Spinal cord (tissue), 10 donors: ENCODE data around the gene COASY. TPM values are rescaled to one million over a fixed set of nuclear protein-coding genes. Genes with fewer than 3 reads are reported as not detected.

Experiments used
- DNase-seq, 6 donors: peaks; one replicate each; pipeline versions ENCODE4 v3.0.0 to v3.0.0-alpha.2; 2013 to 2015; ENCODE audit warnings: low spot score in 6 of 6, low read depth in 4 of 6
- H3K27ac ChIP-seq: one replicate; pipeline ENCODE4 v1.5.1; 2013; ENCODE audit warnings: low read depth, low read length, control low read depth
- H3K27me3 ChIP-seq: one replicate; pipeline ENCODE4 v1.6.1; 2013; ENCODE audit warnings: low read length; ENCODE audit not compliant: control insufficient read depth, insufficient read depth
- H3K36me3 ChIP-seq: one replicate; pipeline ENCODE4 v1.6.1; 2013; ENCODE audit warnings: low read length; ENCODE audit not compliant: control insufficient read depth, insufficient read depth
- H3K4me1 ChIP-seq: one replicate; pipeline ENCODE4 v1.6.1; 2013; ENCODE audit warnings: low read length; ENCODE audit not compliant: control insufficient read depth, insufficient read depth
- H3K4me3 ChIP-seq: one replicate; pipeline ENCODE4 v1.5.1; 2013; ENCODE audit warnings: low read depth, low read length, control low read depth
- H3K9me3 ChIP-seq: one replicate; pipeline ENCODE4 v1.6.1; 2013; ENCODE audit warnings: low read length; ENCODE audit not compliant: control insufficient read depth, insufficient read depth
- WGBS: methylation state at CpG from one replicate; pipeline ENCODE4 v1.1.5; 2013; ENCODE audit warnings: missing lambda C conversion rate; ENCODE audit not compliant: insufficient coverage; 5-methylcytosine and 5-hydroxymethylcytosine counted together
- polyA plus RNA-seq, 2 donors: library from polyadenylated mRNA; unstranded; fragments of 120-200 nt; gene quantifications; one replicate each; pipeline ENCODE4 v1.2.1, GENCODE V29; 2013; ENCODE audit not compliant: insufficient read length in 2 of 2
- total RNA-seq, 2 donors: library from RNA; depleted of rRNA in 1 of 2; stranded (reverse); fragments of 120-200 nt in 1 of 2; fragments of >200 nt in 1 of 2; gene quantifications; one replicate each; pipeline versions ENCODE4 v1.2.3 to v1.2.4, GENCODE V29; 2013 to 2014
- donor health status: healthy.

COASY gene
- total and polyA plus RNA-seq, 4 donors, result 12.8 to 49.7 (median 35.2) TPM

DNA sequence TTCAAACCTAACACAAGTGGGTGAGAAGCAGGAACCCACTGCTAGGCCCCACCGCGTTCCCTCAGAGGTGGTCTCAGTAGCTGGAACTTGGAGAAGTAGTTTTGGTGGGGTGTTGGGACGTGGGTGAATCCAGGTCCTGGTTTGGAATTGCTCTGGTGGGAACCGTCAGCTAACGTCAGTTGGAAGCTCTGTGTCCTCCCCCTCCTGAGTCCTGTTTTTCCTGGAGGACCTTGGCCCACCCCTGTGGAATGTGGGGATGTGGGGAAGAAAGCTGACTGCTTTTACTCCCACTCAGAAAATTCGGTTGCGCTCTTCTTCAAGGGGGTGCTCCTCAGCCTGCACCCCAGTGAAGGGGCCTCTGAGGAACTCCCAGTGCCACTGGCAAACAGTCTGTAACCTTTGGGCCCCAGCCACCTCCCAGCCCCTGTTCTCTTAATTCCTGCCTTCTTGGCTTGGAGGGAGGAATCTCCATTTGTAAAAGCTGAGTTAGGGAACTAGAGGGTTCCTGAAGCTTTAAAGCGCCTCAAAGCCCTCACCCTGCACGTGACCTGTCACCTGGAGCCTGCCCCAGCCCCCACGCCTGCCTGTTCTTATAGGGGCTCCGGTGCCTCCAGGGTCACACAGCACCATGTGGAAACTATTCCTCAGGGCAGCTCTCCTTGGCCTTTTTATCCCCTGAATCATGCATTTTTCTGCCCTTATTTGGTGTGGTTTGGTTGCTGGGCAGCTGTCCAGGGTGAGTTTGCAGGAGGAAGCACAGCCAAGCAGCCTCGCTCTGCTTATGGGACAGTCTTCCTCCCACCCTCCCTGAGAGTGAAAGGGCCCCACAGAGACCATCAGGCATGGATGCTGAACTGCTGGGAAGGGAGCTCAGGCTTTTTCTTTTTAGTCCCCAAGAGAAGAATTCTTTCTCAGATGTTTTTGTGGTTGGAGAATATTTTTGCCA is 42.1 kb upstream of the COASY start:
- Histone ChIP-seq H3K27ac (peak overlapping the region; percentile 98), H3K27me3 (no peaks in the 10 kb centered on the region), H3K36me3 (peaks cover 66% of the 10 kb centered on the region), H3K9me3 (no peaks in the 10 kb centered on the region), H3K4me1 (peaks cover 56% of the 10 kb centered on the region), H3K4me3 (no peak overlapping the region)
- peak in 2 of 6 donors; percentile 54 to 92 for DNase-seq
- 34% methylated on average over 8 of the region's 12 CpGs for WGBS

DNA sequence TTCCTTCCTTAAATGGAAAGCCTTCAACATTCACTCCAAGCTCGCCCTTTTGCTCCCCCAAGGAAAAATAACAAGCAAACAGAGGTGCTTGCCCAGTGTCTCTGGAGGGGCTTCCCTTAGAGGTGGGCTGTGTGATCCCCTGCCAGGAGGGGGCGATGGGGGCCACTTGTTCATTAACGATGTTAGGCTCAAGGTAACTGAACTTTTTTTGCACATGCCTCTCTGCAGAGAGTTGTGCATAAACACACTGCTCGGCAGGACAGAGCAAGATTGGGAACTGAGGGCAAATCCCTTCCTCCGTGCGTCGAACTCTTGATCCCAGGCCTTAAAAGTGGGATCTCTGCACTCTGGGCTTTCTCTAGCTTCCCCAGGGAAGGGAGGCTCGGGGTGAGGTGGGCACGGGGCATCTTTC is 41.4 kb upstream of the COASY start:
- Histone ChIP-seq H3K4me3 (no peak overlapping the region), H3K4me1 (peaks cover 56% of the 10 kb centered on the region), H3K36me3 (peaks cover 62% of the 10 kb centered on the region), H3K9me3 (no peaks in the 10 kb centered on the region), H3K27ac (peak overlapping the region; percentile 98), H3K27me3 (no peaks in the 10 kb centered on the region)
- WGBS, result 47% methylated on average over 6 of the region's 9 CpGs
- no peak for DNase-seq

GRCh38 chr17:42521036-42521435 is 40.9 kb upstream of the COASY start:
- H3K36me3 ChIP-seq, result peaks cover 58% of the 10 kb centered on the region
- no peaks in the 10 kb centered on the region for H3K27me3 ChIP-seq
- H3K27ac ChIP-seq, result peak overlapping the region; percentile 98
- no peak for DNase-seq
- peaks cover 56% of the 10 kb centered on the region for H3K4me1 ChIP-seq
- H3K9me3 ChIP-seq, result no peaks in the 10 kb centered on the region
- 100% methylated on average over 1 of the region's 8 CpGs for WGBS
- no peak overlapping the region for H3K4me3 ChIP-seq

- WGBS, result 83% methylated on average over 10 of the region's 11 CpGs
- no peaks in the 10 kb centered on the region for H3K9me3 ChIP-seq
- H3K36me3 ChIP-seq, result peaks cover 51% of the 10 kb centered on the region
- H3K4me3 ChIP-seq, result no peak overlapping the region
- H3K4me1 ChIP-seq, result peaks cover 56% of the 10 kb centered on the region
- no peaks in the 10 kb centered on the region for H3K27me3 ChIP-seq
- peak overlapping the region; percentile 98 for H3K27ac ChIP-seq
- no peak for DNase-seq
Measured at GRCh38 chr17:42521666-42522262, 40.2 kb upstream of the COASY start.

GRCh38 chr17:42522263-42522790 is 39.6 kb upstream of the COASY start:
- no peak overlapping the region for H3K4me3 ChIP-seq
- 91% methylated on average over 8 of the region's 9 CpGs for WGBS
- no peak for DNase-seq
- H3K9me3 ChIP-seq, result no peaks in the 10 kb centered on the region
- H3K4me1 ChIP-seq, result peaks cover 56% of the 10 kb centered on the region
- peak overlapping the region; percentile 98 for H3K27ac ChIP-seq
- peaks cover 45% of the 10 kb centered on the region for H3K36me3 ChIP-seq
- H3K27me3 ChIP-seq, result no peaks in the 10 kb centered on the region

GRCh38 chr17:42522798-42523278 is 39.1 kb upstream of the COASY start:
- WGBS, result 90% methylated on average over 7 of the region's 8 CpGs
- Histone ChIP-seq H3K4me1 (peaks cover 53% of the 10 kb centered on the region), H3K27me3 (no peaks in the 10 kb centered on the region), H3K27ac (peak overlapping the region; percentile 98), H3K9me3 (no peaks in the 10 kb centered on the region), H3K36me3 (peaks cover 42% of the 10 kb centered on the region), H3K4me3 (no peak overlapping the region)
- DNase-seq, result no peak

DNA sequence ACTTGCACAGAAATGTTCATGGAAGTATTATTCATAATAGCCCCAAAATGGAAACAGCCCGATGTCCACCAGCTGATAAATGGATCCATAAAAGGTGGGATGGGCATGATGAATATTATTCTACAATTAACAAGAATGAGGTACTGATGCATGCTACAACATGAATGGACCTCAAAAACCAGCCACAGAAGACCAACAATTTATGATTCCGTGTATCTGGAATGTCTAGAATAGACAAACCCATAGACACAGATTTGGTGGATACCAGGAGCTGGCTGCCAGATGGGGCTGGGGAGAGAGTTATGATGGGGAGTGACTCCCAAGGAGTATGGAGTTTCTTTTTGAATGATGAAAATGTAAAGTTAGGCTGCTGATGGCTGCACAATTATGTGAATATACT is 36.7 kb upstream of the COASY start:
- H3K27ac ChIP-seq, result no peak overlapping the region
- DNase-seq, result no peak
- no CpG with 5 or more reads among the region's 2 CpGs for WGBS

GRCh38 chr17:42526031-42526444 is 35.9 kb upstream of the COASY start:
- Histone ChIP-seq H3K4me1 (peaks cover 24% of the 10 kb centered on the region), H3K36me3 (peaks cover 27% of the 10 kb centered on the region), H3K9me3 (no peaks in the 10 kb centered on the region), H3K27ac (no peak overlapping the region), H3K27me3 (no peaks in the 10 kb centered on the region), H3K4me3 (no peak overlapping the region)
- no peak for DNase-seq
- WGBS, result 88% methylated on average over 4 of the region's 6 CpGs

More for the DNA sequence above, 36.7 kb upstream of the COASY start:
- H3K4me1 ChIP-seq, result peaks cover 32% of the 10 kb centered on the region
- no peak overlapping the region for H3K4me3 ChIP-seq
- peaks cover 31% of the 10 kb centered on the region for H3K36me3 ChIP-seq
- no peaks in the 10 kb centered on the region for H3K9me3 ChIP-seq
- no peaks in the 10 kb centered on the region for H3K27me3 ChIP-seq

DNA sequence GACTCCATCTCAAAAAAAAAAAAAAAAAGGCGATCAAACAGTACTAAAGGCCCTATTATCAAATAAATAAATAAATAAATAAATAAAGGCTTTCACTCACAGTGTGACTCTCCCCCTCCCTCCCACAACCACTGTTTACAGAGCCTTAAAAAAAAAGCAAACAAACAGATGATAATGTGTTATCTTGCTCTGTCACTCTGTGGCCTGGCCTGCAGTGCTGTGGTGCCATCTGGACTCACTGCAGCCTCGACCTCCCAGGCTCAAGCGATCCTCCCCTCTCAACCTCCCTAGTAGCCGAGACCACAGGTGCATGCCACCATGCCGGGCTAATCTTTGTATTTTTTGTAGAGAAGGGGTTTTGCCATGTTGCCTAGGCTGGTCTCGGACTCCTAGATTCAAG is 34.0 kb upstream of the COASY start:
- no peaks in the 10 kb centered on the region for H3K9me3 ChIP-seq
- peaks cover 5% of the 10 kb centered on the region for H3K4me1 ChIP-seq
- H3K27me3 ChIP-seq, result no peaks in the 10 kb centered on the region
- whole genome bisulfite sequencing, result 79% methylated on average over 2 of the region's 6 CpGs
- no peak overlapping the region for H3K4me3 ChIP-seq
- H3K27ac ChIP-seq, result no peak overlapping the region
- DNase-seq, result no peak
- peaks cover 8% of the 10 kb centered on the region for H3K36me3 ChIP-seq
